ENCODE results near the gene ATF7.

GRCh38 chr12:53617700-53618099 lies 8.5 kb downstream of the ATF7 start:
- TF ChIP-seq POLR2AphosphoS5 (IDR thresholded peaks at IDR 0.05; ENCODE audit: low read depth) (no peak), CTCF (IDR thresholded peaks at IDR 0.05; ENCODE audit: insufficient read depth, low read length) (no peak), REST (IDR thresholded peaks at IDR 0.05; ENCODE audit: insufficient replicate concordance, low read depth) (no peak), GABPA (IDR thresholded peaks at IDR 0.05; ENCODE audit: low read depth) (no peak), SPI1 (IDR thresholded peaks at IDR 0.05; ENCODE audit: borderline replicate concordance, low read depth) (no peak)

All from HL-60 (cell line).